ENCODE results near the gene ASB1. TPM values are rescaled to one million over a fixed set of nuclear protein-coding genes. Genes with fewer than 3 reads are reported as not detected.

Gene ASB1
- total and polyA plus RNA-seq, 2 of the 13 experiments (the other 11 are each of a cell fraction or from before 2014, with no cell fraction given), result 48.6 to 49.2 TPM

GRCh38 chr2:238456970-238457926 is 30.5 kb downstream of the ASB1 start (continued):
- TF ChIP-seq ZNF773 (CRISPR knock-in tag; IDR thresholded peaks at IDR 0.05; ENCODE audit: borderline replicate concordance) (no peak), SP1 (IDR thresholded peaks at IDR 0.05) (no peak), SP1 (CRISPR knock-in tag; IDR thresholded peaks at IDR 0.05) (no peak), GATAD2A (CRISPR knock-in tag; IDR thresholded peaks at IDR 0.05) (peak; percentile 83), PLRG1 (conservative IDR thresholded peaks at IDR 0.05) (no peak), JDP2 (CRISPR knock-in tag; IDR thresholded peaks at IDR 0.05; ENCODE audit: borderline replicate concordance) (no peak), ZNF260 (CRISPR knock-in tag; IDR thresholded peaks at IDR 0.05; ENCODE audit: borderline replicate concordance, low read depth) (0 out of 2 replicates have a peak, but pooled peaks have one; percentile 61), MEF2D (CRISPR knock-in tag; IDR thresholded peaks at IDR 0.05) (peak; percentile 19; the same call in 1 of the 2 replicates), ZBTB4 (CRISPR knock-in tag; IDR thresholded peaks at IDR 0.05; ENCODE audit: borderline replicate concordance) (peak; percentile 88; the same call in 1 of the 2 replicates), PHF20 (CRISPR knock-in tag; IDR thresholded peaks at IDR 0.05) (no peak), CSRNP2 (CRISPR knock-in tag; conservative IDR thresholded peaks at IDR 0.05; ENCODE audit: low read depth) (no peak), PHF5A (CRISPR knock-in tag; IDR thresholded peaks at IDR 0.05; ENCODE audit: low read depth, unreplicated experiment) (peak; percentile 88), CBFB (CRISPR knock-in tag; IDR thresholded peaks at IDR 0.05) (0 out of 2 replicates have a peak, but pooled peaks have one; percentile 51), SMAD3 (CRISPR knock-in tag; IDR thresholded peaks at IDR 0.05) (no peak), ZNF326 (CRISPR knock-in tag; IDR thresholded peaks at IDR 0.05; ENCODE audit: borderline replicate concordance) (no peak), ZNF460 (CRISPR knock-in tag; IDR thresholded peaks at IDR 0.05; ENCODE audit: borderline replicate concordance) (no peak), SRSF4 (IDR thresholded peaks at IDR 0.05; ENCODE audit: low read depth, low read length, poor library complexity, severe bottlenecking) (no peak), ZBED4 (CRISPR knock-in tag; IDR thresholded peaks at IDR 0.05; ENCODE audit: borderline replicate concordance) (peak; percentile 75; the same call in 1 of the 2 replicates), ZNF674 (CRISPR knock-in tag; IDR thresholded peaks at IDR 0.05; ENCODE audit: low read depth) (no peak), ZNF263 (CRISPR knock-in tag; IDR thresholded peaks at IDR 0.05) (peak; percentile 58; the same call in 1 of the 2 replicates)

All from HepG2 (cell line).